HuH-7.5 (cell line): Measurements from ENCODE around the gene ODAM.
A peak's percentile ranks its signal among the peaks of the same experiment; 100 is the strongest.
"Not testable (repeated sequence)": the region's sequence is repeated elsewhere in the genome, so short reads cannot be mapped to it uniquely, and the experiment has no call there.

ENCODE experiments used
- DNase-seq: peaks from one replicate; pipeline ENCODE4 v3.0.0; 2011; ENCODE audit warnings: low spot score

Gene ODAM

GRCh38 chr4:70195425-70195824 is at the start of gene ODAM:
ODAM (plus strand) TSS chr4:70195725; CDS start chr4:70196544, 819 bp downstream.
- DNase-seq, result no peak

GRCh38 chr4:70151271-70151670 is 44.3 kb upstream of the ODAM start:
- no peak for DNase-seq

- DNase-seq, result no peak
These were observed 43.4 kb upstream of the ODAM start for GRCh38 chr4:70152088-70152487.

DNA sequence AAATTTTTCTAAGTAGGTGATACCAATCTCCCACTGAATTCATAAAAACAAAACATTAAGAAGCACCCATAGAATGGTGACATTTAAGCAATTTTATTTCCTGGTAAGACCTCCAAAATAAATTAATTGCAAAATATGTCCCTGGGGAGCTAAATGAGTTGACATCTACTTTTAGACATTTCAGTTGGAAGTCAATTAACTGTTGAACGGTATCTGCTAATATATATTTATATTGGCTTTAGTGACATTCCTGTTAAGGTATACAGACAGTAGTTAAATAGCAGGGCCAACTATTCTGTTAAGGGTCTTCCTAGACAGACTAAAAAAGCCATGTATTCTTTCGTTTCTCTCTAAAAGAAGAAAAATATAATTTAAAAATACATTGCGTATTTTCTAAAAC is 41.6 kb upstream of the ODAM start, which contains the start of gene PRR27:
TSS of gene PRR27 (plus strand) at position 301 of the 400 bp plus-strand sequence. CDS start 139 bp downstream, outside the sequence.
- no peak for DNase-seq

DNA sequence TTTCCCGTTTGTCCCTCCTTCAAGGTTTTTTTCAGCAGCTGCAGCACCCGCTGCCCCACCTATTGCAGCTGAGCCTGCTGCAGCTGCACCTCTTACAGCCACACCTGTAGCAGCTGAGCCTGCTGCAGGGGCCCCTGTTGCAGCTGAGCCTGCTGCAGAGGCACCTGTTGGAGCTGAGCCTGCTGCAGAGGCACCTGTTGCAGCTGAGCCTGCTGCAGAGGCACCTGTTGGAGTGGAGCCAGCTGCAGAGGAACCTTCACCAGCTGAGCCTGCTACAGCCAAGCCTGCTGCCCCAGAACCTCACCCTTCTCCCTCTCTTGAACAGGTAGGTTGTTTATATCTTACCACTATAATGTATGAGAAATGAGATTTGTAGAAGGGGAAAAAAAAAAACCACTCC is 36.9 kb upstream of the ODAM start:
- no peak for DNase-seq

DNA sequence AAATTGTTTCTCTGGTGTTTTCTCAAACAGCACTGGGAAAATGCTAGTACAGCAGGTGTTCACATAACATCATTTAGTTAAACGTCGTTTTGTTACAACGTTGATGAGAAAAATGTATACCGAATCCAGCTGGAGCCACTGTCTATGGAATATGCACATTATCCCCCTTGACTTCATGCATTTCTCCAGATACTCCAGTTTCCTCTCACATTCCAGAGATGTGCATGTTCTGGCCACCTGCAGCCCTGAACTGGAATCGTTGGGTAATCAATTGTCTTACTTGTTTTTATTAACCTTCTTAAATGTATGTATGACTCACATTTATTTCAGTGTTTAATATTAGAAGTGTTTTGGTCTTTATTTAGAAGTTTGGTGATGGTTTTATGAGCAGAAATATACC is 18.4 kb upstream of the ODAM start:
- no peak for DNase-seq

DNA sequence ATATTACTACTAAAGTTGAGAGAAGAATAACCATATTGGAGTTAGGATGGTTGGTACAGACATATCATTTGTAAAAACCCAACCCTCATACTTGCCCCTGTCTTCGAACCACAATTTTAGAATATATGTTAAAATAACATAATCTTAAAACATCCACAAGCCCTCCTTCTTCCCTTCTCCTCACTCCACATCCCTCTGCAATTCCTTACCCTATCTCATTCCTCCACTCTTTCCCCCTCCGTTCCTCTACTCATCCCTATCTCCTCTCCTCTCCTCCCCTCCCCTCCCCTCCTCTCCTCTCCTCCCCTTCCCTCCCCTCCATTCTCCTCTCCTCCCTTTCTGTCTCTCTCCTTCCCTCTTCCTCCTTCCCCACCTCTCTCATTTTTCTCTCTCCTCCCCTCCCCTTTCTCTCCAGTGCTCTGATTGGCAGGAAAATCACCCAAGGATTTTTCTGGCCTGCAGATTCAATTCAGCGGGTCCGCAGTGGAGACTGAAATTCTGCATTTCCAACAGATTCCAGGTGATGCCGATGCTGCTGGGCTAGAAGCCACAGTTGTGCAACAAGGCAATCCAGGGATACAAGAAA is 17.4 kb upstream of the ODAM start:
- DNase-seq, result no peak

DNA sequence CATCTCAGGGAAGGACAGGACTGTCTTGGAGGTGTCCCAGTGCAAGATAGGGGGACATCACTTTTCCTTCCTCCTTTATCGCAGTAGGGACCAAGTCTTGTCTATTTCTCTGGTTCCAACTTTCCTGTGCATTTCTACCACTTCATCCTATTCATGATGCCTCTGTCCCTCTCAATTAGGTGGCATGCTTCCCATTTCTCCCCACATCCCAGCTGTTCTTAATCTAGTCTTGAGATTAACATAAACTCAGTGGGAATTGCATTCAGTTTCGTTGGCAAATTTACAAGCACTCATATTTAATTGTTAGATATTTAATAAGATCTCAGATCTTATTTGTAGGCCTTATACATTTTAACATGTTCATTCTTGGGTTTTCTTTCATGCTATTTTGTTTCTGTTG is 15.7 kb upstream of the ODAM start:
- no peak for DNase-seq

DNA sequence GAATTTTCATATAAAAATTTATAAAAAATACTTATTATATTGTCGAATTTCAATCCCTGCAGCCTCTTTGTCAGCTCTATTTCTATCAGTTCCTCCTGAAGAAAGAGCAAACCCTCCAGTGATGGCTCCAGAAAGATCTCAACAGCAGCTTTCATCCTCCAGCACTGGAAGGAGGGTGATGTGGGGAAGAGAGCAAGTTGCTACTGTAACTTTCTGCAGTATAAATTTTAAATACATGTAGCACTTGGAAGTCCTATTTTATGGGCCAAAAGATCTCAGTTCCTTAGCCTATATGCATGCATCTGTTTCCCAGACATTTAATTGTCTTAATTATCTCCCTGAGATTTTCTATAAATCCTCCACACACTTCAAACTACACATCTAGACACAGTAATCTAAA is 13.7 kb upstream of the ODAM start:
- no peak for DNase-seq

DNA sequence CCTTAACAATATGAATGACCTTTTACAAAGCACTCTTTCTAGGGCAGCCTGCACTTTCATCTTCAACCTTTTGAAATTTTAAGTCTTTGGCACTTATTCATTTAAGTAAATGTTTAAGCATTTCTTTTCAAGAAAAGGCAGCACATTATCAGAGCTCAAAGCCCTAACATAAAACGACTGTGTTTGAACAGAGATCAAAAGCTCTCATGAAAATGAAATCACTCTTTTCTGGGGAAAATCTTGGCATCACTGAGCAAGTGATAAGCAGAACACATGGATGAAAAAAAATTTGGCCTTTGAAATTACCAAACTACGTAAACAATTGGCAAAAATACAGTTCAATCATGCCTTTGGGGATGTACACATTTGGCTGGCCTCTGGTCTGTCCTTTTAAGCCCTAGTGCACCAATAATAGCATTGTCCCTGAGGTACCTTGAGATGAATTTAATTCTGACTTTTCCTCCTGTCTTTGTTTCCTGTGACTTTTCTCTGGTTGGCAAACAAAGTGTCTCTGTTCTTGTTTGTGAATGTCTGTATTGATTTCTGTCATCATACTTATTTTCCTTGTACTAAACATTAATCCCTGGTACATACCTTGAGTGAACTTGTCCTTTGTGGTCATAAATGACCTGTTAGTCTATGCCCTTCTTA is 12.9 kb upstream of the ODAM start:
- DNase-seq, result no peak

DNA sequence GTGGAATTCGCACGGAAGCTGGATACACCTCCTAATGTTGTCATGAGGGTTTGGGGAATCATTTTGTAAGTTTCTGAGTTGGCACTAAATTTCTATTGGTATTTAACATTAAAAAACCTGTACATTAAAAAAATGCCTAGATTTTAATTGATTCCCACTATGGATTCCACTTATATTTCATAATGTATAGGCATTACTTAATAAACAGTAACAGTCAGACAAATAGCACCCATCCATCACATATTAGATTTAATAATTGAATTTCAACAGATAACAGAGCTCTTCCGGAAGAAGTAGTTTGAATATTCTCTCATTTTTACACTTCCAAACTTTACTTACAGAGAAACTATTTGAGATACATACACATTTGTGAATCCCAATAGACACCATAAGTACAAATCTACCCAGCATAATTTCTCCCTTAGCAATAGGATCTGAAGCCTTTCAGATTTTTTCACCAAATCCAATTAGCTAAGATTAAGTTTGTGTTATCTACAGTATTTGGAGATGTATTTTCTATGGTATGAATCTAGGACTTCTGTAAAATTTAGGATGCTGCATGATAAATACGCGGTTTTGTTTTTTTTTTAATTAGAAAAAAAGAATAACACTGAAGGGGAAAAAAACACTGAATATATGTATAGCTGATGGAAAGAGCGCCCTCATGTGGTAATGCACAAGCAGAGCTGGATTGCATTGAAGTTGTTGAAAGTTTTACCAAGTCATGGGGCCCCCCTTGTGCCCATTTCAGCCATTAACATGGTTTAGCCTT is 12.2 kb upstream of the ODAM start:
- DNase-seq, result no peak

- DNase-seq, result no peak
These were observed 11.6 kb upstream of the ODAM start for GRCh38 chr4:70183940-70184246.

DNA sequence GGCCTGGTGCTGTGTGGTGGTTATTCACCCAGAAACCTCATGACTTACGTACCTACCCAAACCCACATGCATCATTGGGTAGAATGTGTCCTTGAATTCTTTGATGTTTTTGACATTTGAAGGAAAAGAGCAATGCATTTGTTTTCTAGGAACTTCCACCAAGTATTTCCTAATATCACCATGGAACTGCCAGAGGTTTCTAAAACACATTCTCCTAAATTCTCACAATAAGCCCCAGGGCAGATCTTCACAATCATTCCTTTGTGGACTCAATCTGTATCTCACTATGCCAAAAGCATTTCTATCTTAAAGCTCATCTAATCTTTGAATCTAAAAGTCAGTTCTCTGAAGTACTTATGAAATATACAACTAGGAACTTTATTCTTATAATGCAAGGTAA is 8.3 kb upstream of the ODAM start:
- DNase-seq, result no peak

DNA sequence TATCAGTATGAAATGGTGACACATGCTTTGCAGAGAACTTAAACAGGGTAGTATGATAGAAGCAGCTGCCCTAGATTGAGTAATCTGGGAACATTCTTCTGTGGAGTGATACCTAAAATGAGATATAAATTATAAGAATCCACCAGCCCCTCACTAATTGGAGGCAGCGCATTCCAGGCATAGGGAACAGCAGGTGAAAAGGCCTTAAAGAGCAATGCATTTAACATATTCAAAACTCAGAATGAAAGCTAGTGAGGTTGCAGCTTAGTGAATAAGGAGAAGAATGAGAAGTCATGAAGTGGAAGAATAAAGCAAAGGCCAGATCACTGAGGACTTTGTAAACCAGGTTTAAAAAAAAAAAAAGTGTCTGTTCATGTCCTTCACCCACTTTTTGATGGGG is 4.9 kb upstream of the ODAM start:
- no peak for DNase-seq

DNA sequence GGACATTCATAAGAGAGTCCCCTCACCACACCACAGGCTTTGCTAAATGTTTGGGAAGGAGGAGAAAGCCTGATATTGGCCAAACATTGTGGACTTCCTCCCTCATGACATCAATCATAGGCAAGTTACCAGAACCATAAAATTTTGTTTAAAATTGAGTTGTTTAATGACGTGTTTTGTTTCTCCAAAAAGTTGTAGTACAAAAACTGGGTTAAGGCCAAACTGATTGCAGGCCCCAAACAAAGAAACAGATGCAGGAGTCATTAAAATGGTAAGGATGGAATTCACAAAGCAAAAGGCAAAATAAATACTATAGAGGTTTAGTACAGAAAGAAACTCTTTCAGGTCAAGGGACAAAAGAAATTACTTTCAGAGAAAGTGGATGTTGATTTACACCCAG is 3.9 kb upstream of the ODAM start:
- no peak for DNase-seq

DNA sequence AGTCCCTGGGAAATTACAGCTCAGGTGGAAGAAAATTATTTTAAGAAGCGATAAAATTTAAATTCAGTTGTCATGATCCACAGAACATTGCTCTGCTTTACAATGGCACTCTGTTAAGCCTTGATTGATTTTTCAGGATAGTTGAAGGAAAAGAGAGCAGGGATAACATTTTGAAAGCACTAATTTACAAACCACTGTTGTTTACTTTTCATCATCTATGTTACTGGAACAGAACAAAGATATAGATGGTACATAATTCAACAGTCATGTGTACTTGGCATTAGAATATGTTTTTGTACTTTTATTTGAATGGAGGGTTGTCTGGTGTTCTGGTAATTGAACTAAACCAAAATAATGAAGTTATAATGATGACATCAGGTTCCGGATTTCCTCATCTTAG is 2.6 kb upstream of the ODAM start:
- no peak for DNase-seq

GRCh38 chr4:70196857-70197256 is 1.3 kb downstream of the ODAM start:
- no peak for DNase-seq

- peak; percentile 2 for DNase-seq
These were observed 2.3 kb downstream of the ODAM start for GRCh38 chr4:70197842-70198241.

DNA sequence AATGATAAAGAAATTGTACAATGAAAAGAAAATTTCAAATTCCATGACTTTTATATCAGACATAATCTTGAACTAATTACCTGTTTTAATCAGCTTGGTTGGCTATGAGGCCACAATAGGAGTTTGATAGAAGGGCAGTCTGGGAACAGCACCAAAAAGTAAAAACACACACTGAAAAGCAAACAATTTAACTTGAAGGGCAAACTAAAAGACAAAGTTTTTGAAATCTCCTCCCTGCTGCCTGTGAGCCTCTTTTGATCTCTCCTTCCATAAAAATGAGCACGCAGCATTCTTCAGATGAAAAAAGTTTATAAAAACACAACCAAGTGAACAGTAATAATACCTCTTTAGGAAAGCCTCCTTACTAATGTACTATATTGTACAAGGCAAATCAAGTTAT is 8.1 kb downstream of the ODAM start:
- DNase-seq, result no peak

DNA sequence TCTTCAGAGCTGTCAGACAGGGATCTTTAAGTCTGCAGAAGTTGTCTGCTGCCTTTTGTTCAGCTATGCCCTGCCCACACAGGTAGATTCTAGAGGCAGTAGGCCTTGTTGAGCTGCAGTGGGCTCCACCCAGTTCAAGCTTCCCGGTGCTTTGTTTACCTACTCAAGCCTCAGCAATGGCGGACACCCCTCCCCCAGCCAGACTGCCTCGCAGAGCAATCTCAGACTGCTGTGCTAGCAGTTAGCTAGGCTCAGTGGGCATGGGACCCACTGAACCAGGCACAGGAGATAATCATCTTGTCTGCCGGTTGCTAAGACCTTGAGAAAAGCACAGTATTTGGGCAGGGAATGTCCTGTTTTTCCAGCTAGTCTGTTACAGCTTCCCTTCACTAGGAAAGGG is 17.2 kb downstream of the ODAM start:
- DNase-seq, result not testable (repeated sequence)

GRCh38 chr4:70216109-70216508 is 20.6 kb downstream of the ODAM start:
- not testable (repeated sequence) for DNase-seq

GRCh38 chr4:70216550-70216949 is 21.0 kb downstream of the ODAM start:
- DNase-seq, result not testable (repeated sequence)

DNA sequence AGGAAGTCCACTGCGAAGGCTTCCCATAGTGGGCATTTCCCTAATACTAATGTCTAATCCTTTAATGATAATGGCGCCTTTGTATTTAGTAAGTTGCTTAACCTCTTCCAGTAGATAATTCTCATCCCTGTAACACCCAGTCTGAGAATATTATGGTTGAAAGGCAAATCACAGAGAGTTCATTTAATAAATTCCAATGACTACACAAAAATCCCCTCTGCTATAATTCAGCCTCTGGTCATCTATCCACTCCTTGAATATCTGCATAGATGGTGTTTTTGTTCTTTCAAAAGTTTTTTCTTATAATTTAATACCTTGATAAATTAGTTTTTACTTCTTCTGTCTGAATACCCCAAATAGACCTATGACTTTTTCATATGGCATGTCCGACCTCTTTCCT is 25.9 kb downstream of the ODAM start:
- not testable (repeated sequence) for DNase-seq

DNA sequence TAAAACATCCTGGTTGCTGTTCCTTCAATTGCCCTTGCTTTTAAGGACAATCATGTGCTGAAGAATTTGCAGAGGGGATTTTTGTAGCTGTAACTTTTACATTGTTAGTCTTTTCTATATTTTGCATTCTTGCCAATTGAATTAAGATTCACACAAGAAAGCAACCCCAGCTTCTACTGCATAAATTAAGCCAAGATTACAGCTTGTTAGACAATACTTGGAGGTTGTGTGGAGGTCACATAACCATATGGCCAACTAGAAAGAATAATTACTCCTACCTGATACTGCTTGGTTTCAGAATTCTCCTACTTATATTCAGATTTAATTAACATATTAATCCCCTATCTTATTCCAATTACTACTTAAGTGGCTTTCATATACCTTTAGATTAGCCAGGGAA is 26.3 kb downstream of the ODAM start:
- not testable (repeated sequence) for DNase-seq
